SK-N-SH (cell line): ENCODE data around the gene PANX2. TPM values are rescaled to one million over a fixed set of nuclear protein-coding genes. Genes with fewer than 3 reads are reported as not detected.

Source experiments
- CTCF ChIA-PET: fragments of 300-600, 350-600 bp; formaldehyde crosslinking; extraction: SDS; loops from one replicate; lab custom pipeline; 2021; lab: Yijun Ruan, JAX
- POLR2A ChIA-PET: fragments of 350-600 bp; sonication (Branson Sonifier 250); formaldehyde crosslinking; extraction: SDS; loops from one replicate; lab custom pipeline; 2020; ENCODE audit warnings: antibody characterized with exemption, inconsistent platforms; lab: Yijun Ruan, JAX
- DNase-seq: peaks from one replicate; pipeline ENCODE4 v3.0.0; 2012
- H2AFZ ChIP-seq: fragments of 200-600 bp; sonication (generic); 2 replicates; pipeline ENCODE4 v1.8.1; 2016; ENCODE audit warnings: antibody characterized with exemption, mild to moderate bottlenecking, low read depth
- H3F3A ChIP-seq: fragments of 200-600 bp; sonication (generic); replicated peaks from 2 replicates; pipeline ENCODE3; 2016; ENCODE audit warnings: antibody characterized with exemption, mild to moderate bottlenecking; ENCODE audit not compliant: insufficient read depth
- H3K27ac ChIP-seq, 2 experiments: fragments of 200-500 bp in 1 of 2; fragments of 200-600 bp in 1 of 2; sonication (Bioruptor generic) in 1 of 2; sonication (generic), shearing (Covaris generic) in 1 of 2; 2 replicates each; pipeline versions ENCODE4 v1.5.1 to v1.6.1; 2014 to 2016; ENCODE audit warnings: low read depth in 2 of 2, inconsistent platforms in 1 of 2, low read length in 1 of 2, mild to moderate bottlenecking in 1 of 2, mixed read lengths in 1 of 2
- H3K27me3 ChIP-seq: fragments of 200-600 bp; sonication (generic), shearing (Covaris generic); 2 replicates; pipeline ENCODE4 v1.6.1; 2016; ENCODE audit warnings: mixed run types; ENCODE audit not compliant: insufficient read depth
- H3K36me3 ChIP-seq, 2 experiments: fragments of 200-500 bp in 1 of 2; fragments of 200-600 bp in 1 of 2; sonication (Bioruptor generic) in 1 of 2; sonication (generic) in 1 of 2; replicated peaks in 1 of 2; 2 replicates each; pipeline versions ENCODE3 to v1.5.1; 2014 to 2016; ENCODE audit warnings: low read length in 1 of 2, mild to moderate bottlenecking in 1 of 2; ENCODE audit not compliant: insufficient read depth in 2 of 2, control insufficient read depth in 1 of 2
- H3K4me1 ChIP-seq, 2 experiments: fragments of 200-500 bp in 1 of 2; fragments of 200-600 bp in 1 of 2; sonication (Bioruptor generic) in 1 of 2; sonication (generic), shearing (Covaris generic) in 1 of 2; 2 replicates each; pipeline versions ENCODE4 v1.5.1 to v1.6.1; 2014 to 2016; ENCODE audit warnings: low read depth in 1 of 2, low read length in 1 of 2, mixed run types in 1 of 2; ENCODE audit not compliant: insufficient read depth in 2 of 2, control insufficient read depth in 1 of 2
- H3K4me2 ChIP-seq: fragments of 200-600 bp; sonication (generic), shearing (Covaris generic); 2 replicates; pipeline ENCODE4 v1.6.1; 2017; ENCODE audit warnings: mixed run types
- H3K4me3 ChIP-seq, 2 experiments: fragments of 200-500 bp in 1 of 2; fragments of 200-600 bp in 1 of 2; sonication (Bioruptor generic) in 1 of 2; sonication (generic), shearing (Covaris generic) in 1 of 2; 2 replicates each; pipeline versions ENCODE4 v1.5.1 to v1.8.1; 2014 to 2016; ENCODE audit warnings: low read depth in 2 of 2, inconsistent platforms in 1 of 2, low read length in 1 of 2, mild to moderate bottlenecking in 1 of 2, mixed read lengths in 1 of 2, moderate library complexity in 1 of 2
- H3K79me2 ChIP-seq: fragments of 200-600 bp; sonication (generic); 2 replicates; pipeline ENCODE4 v1.8.1; 2017; ENCODE audit warnings: mild to moderate bottlenecking; ENCODE audit not compliant: insufficient read depth
- H3K9ac ChIP-seq: fragments of 200-600 bp; sonication (generic); 2 replicates; pipeline ENCODE4 v1.6.1; 2017; ENCODE audit warnings: mixed run types
- H3K9me2 ChIP-seq: fragments of 200-600 bp; sonication (generic); 2 replicates; pipeline ENCODE4 v1.6.1; 2017; ENCODE audit warnings: mixed run types
- H3K9me3 ChIP-seq: fragments of 200-600 bp; sonication (generic); 2 replicates; pipeline ENCODE4 v1.6.1; 2017; ENCODE audit warnings: mixed run types, mild to moderate bottlenecking, moderate library complexity
- H4K20me1 ChIP-seq: fragments of 200-600 bp; sonication (generic); 2 replicates; pipeline ENCODE4 v1.6.1; 2017; ENCODE audit warnings: mild to moderate bottlenecking, mixed run types; ENCODE audit not compliant: insufficient read depth
- CHD2 ChIP-seq: fragments of 150-350 bp; IDR thresholded peaks from 2 replicates; pipeline ENCODE4 v1.6.1; 2018; ENCODE audit warnings: low read length; ENCODE audit not compliant: partially characterized antibody
- CTCF ChIP-seq: fragments of 200-600 bp; sonication (generic); IDR thresholded peaks from 2 replicates; pipeline ENCODE4 v1.6.1; 2017; ENCODE audit warnings: antibody characterized with exemption, mild to moderate bottlenecking, moderate library complexity
- ELF1 ChIP-seq: IDR thresholded peaks from 2 replicates; pipeline ENCODE4 v1.4.0; 2012
- FOSL2 ChIP-seq: IDR thresholded peaks from 2 replicates; pipeline ENCODE4 v1.4.0; 2012; ENCODE audit warnings: low read depth, mild to moderate bottlenecking, moderate library complexity, borderline replicate concordance
- FOXM1 ChIP-seq: IDR thresholded peaks from 2 replicates; pipeline ENCODE4 v1.4.0; 2012; ENCODE audit warnings: low read depth, mild to moderate bottlenecking
- GABPA ChIP-seq: IDR thresholded peaks from 2 replicates; pipeline ENCODE4 v1.4.0; 2012; ENCODE audit warnings: low read depth, mild to moderate bottlenecking
- GATA2 ChIP-seq: sonication (generic); formaldehyde crosslinking; IDR thresholded peaks from 2 replicates; pipeline ENCODE4 v1.5.0; 2020; ENCODE audit warnings: mild to moderate bottlenecking, missing genetic modification reagents
- JUND ChIP-seq: IDR thresholded peaks from 2 replicates; pipeline ENCODE4 v1.4.0; 2012
- MEF2A ChIP-seq: IDR thresholded peaks from 2 replicates; pipeline ENCODE4 v1.4.0; 2012; ENCODE audit warnings: low read depth, borderline replicate concordance
- MXI1 ChIP-seq: IDR thresholded peaks from 2 replicates; pipeline ENCODE4 v1.6.1; 2012; ENCODE audit warnings: mild to moderate bottlenecking, low read depth, low read length, improper control_type of control experiment
- NFIC ChIP-seq: IDR thresholded peaks from 2 replicates; pipeline ENCODE4 v1.4.0; 2012; ENCODE audit warnings: borderline replicate concordance
- PBX3 ChIP-seq: IDR thresholded peaks from 2 replicates; pipeline ENCODE4; 2012
- POLR2AphosphoS5 ChIP-seq: IDR thresholded peaks from 2 replicates; pipeline ENCODE4 v1.6.1; 2012; ENCODE audit warnings: low read depth, low read length
- RAD21 ChIP-seq: IDR thresholded peaks from 2 replicates; pipeline ENCODE4 v1.6.1; 2012; ENCODE audit warnings: mild to moderate bottlenecking, low read length
- RCOR1 ChIP-seq: fragments of 150-350 bp; IDR thresholded peaks from 2 replicates; pipeline ENCODE4 v1.6.1; 2017; ENCODE audit warnings: antibody characterized with exemption, low read length
- RFX5 ChIP-seq: IDR thresholded peaks from 2 replicates; pipeline ENCODE4 v1.6.1; 2012; ENCODE audit warnings: mild to moderate bottlenecking, improper control_type of control experiment, low read length
- RXRA ChIP-seq: IDR thresholded peaks from 2 replicates; pipeline ENCODE4 v1.4.0; 2012; ENCODE audit warnings: low read depth, mild to moderate bottlenecking, borderline replicate concordance
- SIN3A ChIP-seq: IDR thresholded peaks from 2 replicates; pipeline ENCODE4 v1.6.1; 2012; ENCODE audit warnings: low read depth, mild to moderate bottlenecking, low read length, moderate library complexity, borderline replicate concordance
- TCF12 ChIP-seq: IDR thresholded peaks from 2 replicates; pipeline ENCODE4 v1.4.0; 2012
- TEAD4 ChIP-seq: IDR thresholded peaks from 2 replicates; pipeline ENCODE4 v1.4.0; 2012; ENCODE audit warnings: mild to moderate bottlenecking, borderline replicate concordance; ENCODE audit not compliant: insufficient read depth
- USF2 ChIP-seq: fragments of 150-350 bp; IDR thresholded peaks from 2 replicates; pipeline ENCODE4 v1.6.1; 2017; ENCODE audit warnings: antibody characterized with exemption, low read length, low read depth, borderline replicate concordance
- YY1 ChIP-seq: IDR thresholded peaks from 2 replicates; pipeline ENCODE4 v1.4.0; 2012; ENCODE audit warnings: low read depth, mild to moderate bottlenecking
- ZBTB33 ChIP-seq: IDR thresholded peaks from 2 replicates; pipeline ENCODE4 v1.4.0; 2012; ENCODE audit warnings: low read depth, borderline replicate concordance
- WGBS: methylation state at CpG from one replicate; pipeline ENCODE4 v1.1.6; 2017; ENCODE audit warnings: low lambda C conversion rate; 5-methylcytosine and 5-hydroxymethylcytosine counted together
- polyA plus RNA-seq, 3 experiments: library from polyadenylated mRNA; depleted of rRNA; stranded (reverse); fragments of >200 nt; gene quantifications; 2 replicates each; pipeline ENCODE4 v1.2.3, GENCODE V29; 2012
- TF ChIP-seq, protein P1 (sequence below): fragments of 150-350 bp; IDR thresholded peaks from 2 replicates; pipeline ENCODE4 v1.6.1; 2016; ENCODE audit warnings: mild to moderate bottlenecking, low read depth, low read length
- TF ChIP-seq, protein P2 (sequence below): IDR thresholded peaks from 2 replicates; pipeline ENCODE4 v1.4.0; 2012; ENCODE audit warnings: low read depth
- TF ChIP-seq, protein P3 (sequence below): IDR thresholded peaks from 2 replicates; pipeline ENCODE4 v1.4.0; 2012; ENCODE audit warnings: low read depth, borderline replicate concordance

PANX2 gene
- polyA plus RNA-seq, 1 of the 3 experiments (the other 2 are of a cell fraction), result 2.4 TPM

DNA sequence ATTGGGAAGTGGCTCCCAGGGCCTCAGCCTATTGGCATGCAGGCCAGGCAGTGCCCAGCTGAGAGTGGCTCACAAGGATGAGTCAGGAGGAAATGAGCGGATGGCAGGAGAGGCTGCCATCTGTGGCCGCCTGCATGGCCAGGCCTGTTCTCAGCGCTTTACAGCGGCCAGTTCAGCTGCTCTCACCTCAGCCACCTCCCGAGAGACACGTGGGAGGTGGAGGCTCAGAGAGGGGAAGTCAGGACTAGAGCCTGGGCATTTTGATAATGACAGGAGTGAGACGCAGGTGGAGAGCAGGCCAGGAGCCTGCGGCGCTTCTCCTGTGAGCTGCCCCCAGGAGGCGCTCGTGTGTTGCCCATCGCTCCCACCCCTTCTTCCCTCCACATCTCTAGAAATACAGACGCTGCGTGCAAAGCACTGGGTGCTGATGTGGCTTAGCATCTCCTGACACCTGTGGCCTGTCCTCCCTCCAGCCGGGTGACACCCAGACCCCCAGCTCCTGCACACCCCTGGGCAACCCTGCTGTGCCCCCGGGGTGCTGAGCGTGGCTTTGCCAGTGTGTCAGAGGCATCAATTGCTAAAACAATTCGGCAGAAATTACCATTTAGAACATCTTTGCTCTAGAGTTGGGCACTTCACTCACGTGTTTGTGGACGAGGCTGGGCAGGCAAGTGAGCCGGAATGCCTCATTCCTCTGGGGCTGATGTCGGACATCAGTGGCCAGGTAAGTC is 21.4 kb upstream of the PANX2 start:
- no peaks in the 10 kb centered on the region for H3K27me3 ChIP-seq
- no peak overlapping the region for H3K9ac ChIP-seq
- H3K36me3 ChIP-seq, result no peaks in the 10 kb centered on the region
- no peaks in the 10 kb centered on the region for H3K79me2 ChIP-seq
- DNase-seq, result peak; percentile 84
- H3K4me2 ChIP-seq, result no peak overlapping the region
- H2AFZ ChIP-seq, result no peak overlapping the region
- 66% methylated on average over 17 of the region's 22 CpGs for WGBS
- H3K27ac ChIP-seq, result no peak overlapping the region
- no peak overlapping the region; a peak in 1 of 4 replicates for H3K4me3 ChIP-seq
- no peaks in the 10 kb centered on the region for H3F3A ChIP-seq
- no peaks in the 10 kb centered on the region for H3K9me2 ChIP-seq
- H3K4me1 ChIP-seq, result peaks cover 0 to 14% of the 10 kb centered on the region in 2 experiments; a peak in 1 of 4 replicates
- H4K20me1 ChIP-seq, result no peaks in the 10 kb centered on the region
- POLR2A ChIA-PET, result no interaction called here
- CTCF ChIA-PET, result interaction anchor here (0.6 to 7.6 kb wide), 29 partner anchors 9 to 291 kb away, joined by 3 to 52 read pairs (median 4); partner anchors contain the start of genes PANX2 and TRABD
- no peaks in the 10 kb centered on the region for H3K9me3 ChIP-seq
- TF ChIP-seq PBX3, result 0 out of 2 replicates have a peak, but pooled peaks have one; percentile 5
- no peak for TF ChIP-seq CHD2
- no peak for TF ChIP-seq RFX5
- TF ChIP-seq ELF1, result no peak
- peak; percentile 59; the same call in 1 of the 2 replicates for TF ChIP-seq TCF12
- no peak for TF ChIP-seq FOXM1
- no peak for TF ChIP-seq SIN3A
- TF ChIP-seq NFIC, result no peak
- TF ChIP-seq MEF2A, result no peak
- TF ChIP-seq, protein P1, sequence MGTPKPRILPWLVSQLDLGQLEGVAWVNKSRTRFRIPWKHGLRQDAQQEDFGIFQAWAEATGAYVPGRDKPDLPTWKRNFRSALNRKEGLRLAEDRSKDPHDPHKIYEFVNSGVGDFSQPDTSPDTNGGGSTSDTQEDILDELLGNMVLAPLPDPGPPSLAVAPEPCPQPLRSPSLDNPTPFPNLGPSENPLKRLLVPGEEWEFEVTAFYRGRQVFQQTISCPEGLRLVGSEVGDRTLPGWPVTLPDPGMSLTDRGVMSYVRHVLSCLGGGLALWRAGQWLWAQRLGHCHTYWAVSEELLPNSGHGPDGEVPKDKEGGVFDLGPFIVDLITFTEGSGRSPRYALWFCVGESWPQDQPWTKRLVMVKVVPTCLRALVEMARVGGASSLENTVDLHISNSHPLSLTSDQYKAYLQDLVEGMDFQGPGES, result no peak
- TF ChIP-seq, protein P2, sequence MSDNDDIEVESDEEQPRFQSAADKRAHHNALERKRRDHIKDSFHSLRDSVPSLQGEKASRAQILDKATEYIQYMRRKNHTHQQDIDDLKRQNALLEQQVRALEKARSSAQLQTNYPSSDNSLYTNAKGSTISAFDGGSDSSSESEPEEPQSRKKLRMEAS, result peak; percentile 70; the same call in 1 of the 2 replicates
- TF ChIP-seq CTCF, result peak; percentile 55
- TF ChIP-seq YY1, result no peak
- no peak for TF ChIP-seq RXRA
- no peak for TF ChIP-seq TEAD4
- no peak for TF ChIP-seq GATA2 (CRISPR knock-in tag)
- TF ChIP-seq, protein P3, sequence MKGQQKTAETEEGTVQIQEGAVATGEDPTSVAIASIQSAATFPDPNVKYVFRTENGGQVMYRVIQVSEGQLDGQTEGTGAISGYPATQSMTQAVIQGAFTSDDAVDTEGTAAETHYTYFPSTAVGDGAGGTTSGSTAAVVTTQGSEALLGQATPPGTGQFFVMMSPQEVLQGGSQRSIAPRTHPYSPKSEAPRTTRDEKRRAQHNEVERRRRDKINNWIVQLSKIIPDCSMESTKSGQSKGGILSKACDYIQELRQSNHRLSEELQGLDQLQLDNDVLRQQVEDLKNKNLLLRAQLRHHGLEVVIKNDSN, result no peak
- no peak for TF ChIP-seq MXI1
- TF ChIP-seq ZBTB33, result peak; percentile 64; the same call in 1 of the 2 replicates
- no peak for TF ChIP-seq RCOR1
- peak; percentile 65 for TF ChIP-seq FOSL2
- TF ChIP-seq RAD21, result peak; percentile 76
- TF ChIP-seq USF2, result no peak
- no peak; the same call in 1 of the 2 replicates for TF ChIP-seq JUND
- TF ChIP-seq POLR2AphosphoS5, result no peak
- TF ChIP-seq GABPA, result no peak
